GM18861 (cell line): ENCODE measurements around the gene TSPAN18.

Experiments used
- ATAC-seq: cut with Tn5 transposase; IDR thresholded peaks from one replicate; pipeline ENCODE4 v1.9.1; 2021; ENCODE audit not compliant: unreplicated experiment

The TSPAN18 gene

GRCh38 chr11:44776551-44777208, 49.9 kb downstream of the TSPAN18 start:
- ATAC-seq: no peak

DNA sequence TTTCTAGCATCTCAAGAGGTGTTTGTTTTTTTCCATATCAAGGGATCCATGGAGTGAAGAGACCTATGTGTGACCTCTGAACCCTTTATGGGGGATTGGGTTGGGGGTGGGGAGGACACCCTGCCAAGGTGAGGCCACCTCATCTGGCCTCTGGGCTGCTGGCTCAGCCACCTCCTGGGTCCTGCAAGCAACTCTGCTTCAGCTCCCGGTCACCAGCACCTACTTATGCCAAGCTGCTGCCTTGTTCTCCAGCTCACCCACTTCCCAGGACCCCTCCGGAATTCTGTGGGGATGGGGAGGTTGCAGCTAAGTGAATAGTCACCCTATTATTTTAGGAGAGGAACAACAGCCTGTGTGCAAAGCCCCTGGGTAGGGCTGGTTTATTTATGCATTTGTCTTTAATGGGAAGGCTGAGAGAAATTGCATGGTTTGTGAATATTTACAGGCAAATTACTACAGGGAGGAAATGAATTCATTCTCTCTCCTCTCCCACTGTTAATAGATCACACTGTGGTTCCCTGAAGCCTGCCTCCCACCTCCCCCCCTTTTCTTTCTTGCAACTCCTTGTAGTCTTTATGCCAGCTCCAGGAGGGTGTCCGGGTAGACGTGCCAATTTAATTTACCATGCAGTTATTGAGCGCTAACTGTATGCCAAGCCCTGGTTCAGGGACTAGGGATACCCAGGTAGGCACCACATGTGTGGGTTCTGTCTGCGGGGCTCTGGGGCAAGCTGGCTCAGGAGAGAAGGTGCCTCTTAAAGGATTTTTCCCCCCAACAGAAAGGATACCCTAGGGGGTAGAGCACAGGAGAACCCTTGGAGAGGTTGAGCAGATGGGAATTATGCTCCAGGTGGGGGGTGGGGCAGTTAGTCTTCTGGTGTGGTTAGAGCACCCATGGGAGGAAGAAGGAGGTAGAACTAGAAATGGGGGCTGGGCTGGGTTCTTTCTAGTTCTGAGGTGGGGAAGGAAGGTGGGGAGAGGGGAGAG, 50.7 kb downstream of the TSPAN18 start:
- no peak for ATAC-seq

GRCh38 chr11:44778195-44779100, 51.7 kb downstream of the TSPAN18 start:
- no peak for ATAC-seq

GRCh38 chr11:44779736-44780520, 53.2 kb downstream of the TSPAN18 start:
- ATAC-seq: no peak

GRCh38 chr11:44780940-44781631, 54.3 kb downstream of the TSPAN18 start:
- no peak for ATAC-seq

DNA sequence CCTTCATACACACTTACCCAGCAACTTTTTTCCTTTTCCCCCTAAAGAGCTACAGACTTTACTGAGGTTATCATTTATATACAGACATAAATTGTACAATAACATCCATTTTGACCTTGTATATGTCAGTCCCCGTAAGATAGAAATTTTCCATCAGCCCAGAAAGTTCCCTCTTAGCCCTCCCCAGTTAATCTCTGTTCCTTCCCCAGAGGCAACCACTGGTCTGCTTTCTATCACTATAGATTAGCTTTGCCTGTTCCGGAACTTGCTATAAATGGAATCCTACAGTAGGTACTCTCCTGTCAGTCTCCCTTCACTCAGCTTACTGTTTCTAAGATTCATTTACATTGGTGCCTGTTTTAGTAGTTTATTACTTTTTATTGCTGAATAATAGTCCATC, 54.9 kb downstream of the TSPAN18 start:
- no peak for ATAC-seq

- ATAC-seq: no peak
Measured at GRCh38 chr11:44782478-44782877, 55.7 kb downstream of the TSPAN18 start.

GRCh38 chr11:44784436-44784760, 57.6 kb downstream of the TSPAN18 start:
- ATAC-seq: no peak

- no peak for ATAC-seq
Measured at GRCh38 chr11:44784851-44785250, 58.1 kb downstream of the TSPAN18 start.

GRCh38 chr11:44785856-44786607, 59.3 kb downstream of the TSPAN18 start:
- ATAC-seq: no peak

GRCh38 chr11:44787070-44787469, 60.3 kb downstream of the TSPAN18 start:
- no peak for ATAC-seq

DNA sequence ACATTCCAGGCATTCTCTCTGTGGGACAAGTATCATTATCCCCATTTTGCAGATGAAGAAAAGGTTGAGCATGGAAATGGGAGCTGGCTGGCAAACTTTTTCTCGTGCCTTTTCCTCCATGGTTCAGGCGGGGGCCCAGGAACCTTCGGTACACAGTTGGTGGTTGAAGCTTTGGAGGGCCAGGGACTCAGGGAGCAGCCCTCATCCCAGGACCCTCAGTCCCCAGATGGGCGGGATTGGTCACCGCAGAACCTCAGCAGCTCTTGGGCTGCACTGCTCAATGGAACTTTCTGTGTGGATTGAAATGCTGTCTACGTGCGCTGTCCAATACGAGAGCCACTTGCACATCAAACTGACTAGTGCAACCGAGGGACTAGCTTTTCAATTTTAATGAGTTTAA, 61.2 kb downstream of the TSPAN18 start:
- no peak for ATAC-seq

- no peak for ATAC-seq
Measured at GRCh38 chr11:44788536-44789261, 61.9 kb downstream of the TSPAN18 start.

- no peak for ATAC-seq
Measured at GRCh38 chr11:44789496-44789895, 62.7 kb downstream of the TSPAN18 start.

DNA sequence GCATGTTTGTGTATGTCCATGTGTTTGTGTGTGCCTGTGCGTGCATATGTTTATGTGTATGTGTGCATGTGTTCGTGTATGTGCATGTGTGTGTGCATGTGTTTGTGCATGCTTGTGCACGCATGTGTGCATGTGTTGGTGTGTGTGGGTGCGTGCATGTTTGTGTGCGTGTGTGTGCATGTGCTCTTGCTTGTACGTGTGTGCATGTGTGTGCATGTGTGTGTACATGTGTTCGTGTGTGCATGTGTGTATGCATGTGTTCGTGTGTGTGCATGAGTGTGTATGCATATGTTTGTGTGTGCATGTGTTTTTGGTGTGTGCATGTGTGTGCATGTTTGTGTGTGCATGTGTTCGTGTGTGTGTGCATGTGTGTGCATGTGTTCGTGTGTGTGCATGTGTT, 63.4 kb downstream of the TSPAN18 start:
- ATAC-seq: no peak

DNA sequence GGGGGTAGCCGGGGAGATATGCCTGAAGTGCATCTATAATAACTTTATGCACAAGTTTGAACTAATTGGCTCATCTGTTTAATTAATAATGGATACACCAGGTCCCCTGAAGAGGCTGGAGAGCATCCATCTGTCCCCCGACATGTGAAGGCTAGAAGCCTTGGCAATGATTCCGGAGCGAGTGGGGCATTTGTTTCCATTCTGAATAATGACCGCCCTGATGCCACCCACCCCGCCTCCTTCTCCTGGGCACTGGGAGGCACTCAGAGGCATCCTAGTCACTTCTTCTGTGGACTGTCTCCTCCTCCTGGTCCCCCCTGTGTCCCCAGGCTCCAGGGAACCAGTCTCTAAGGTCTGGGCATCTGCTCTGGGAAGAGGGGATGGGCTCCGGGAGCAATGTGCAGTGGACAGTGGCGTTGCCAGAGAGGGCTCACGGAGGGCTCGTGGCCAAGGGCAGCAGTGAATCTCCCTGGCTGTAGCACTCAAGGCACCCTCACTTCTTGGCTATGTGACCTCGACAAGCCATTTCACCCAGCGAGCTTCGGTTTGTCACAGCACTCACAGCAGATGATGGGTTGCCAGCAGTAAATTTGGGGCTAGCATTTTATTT, 64.7 kb downstream of the TSPAN18 start:
- ATAC-seq: no peak

- no peak for ATAC-seq
Measured at GRCh38 chr11:44792171-44792570, 65.4 kb downstream of the TSPAN18 start.
